ENCODE data around the gene ZNF473.
"Not testable (repeated sequence)": the region's sequence is repeated elsewhere in the genome, so short reads cannot be mapped to it uniquely, and the experiment has no call there.

The ZNF473 gene

GRCh38 chr19:50076581-50077355, 51.0 kb downstream of the ZNF473 start:
- H3K4me3 Mint-ChIP-seq; H3K27me3 Mint-ChIP-seq; H3K4me1 Mint-ChIP-seq (ENCODE audit: low read depth); H3K36me3 Mint-ChIP-seq (ENCODE audit: low read depth); H3K27ac Mint-ChIP-seq; H3K9me3 Mint-ChIP-seq; intact Hi-C loops (cut with micrococcal nuclease): not testable (repeated sequence)

- H3K4me1 Mint-ChIP-seq (ENCODE audit: low read depth); H3K27me3 Mint-ChIP-seq; intact Hi-C loops (cut with micrococcal nuclease); H3K36me3 Mint-ChIP-seq (ENCODE audit: low read depth); H3K9me3 Mint-ChIP-seq; H3K27ac Mint-ChIP-seq; H3K4me3 Mint-ChIP-seq: not testable (repeated sequence)
Observed at GRCh38 chr19:50079014-50079413, 53.2 kb downstream of the ZNF473 start.

- H3K27me3 Mint-ChIP-seq; H3K27ac Mint-ChIP-seq; H3K9me3 Mint-ChIP-seq; H3K4me1 Mint-ChIP-seq (ENCODE audit: low read depth); intact Hi-C loops (cut with micrococcal nuclease); H3K36me3 Mint-ChIP-seq (ENCODE audit: low read depth); H3K4me3 Mint-ChIP-seq: not testable (repeated sequence)
Observed at GRCh38 chr19:50084440-50084839, 58.6 kb downstream of the ZNF473 start.

- H3K27me3 Mint-ChIP-seq; H3K27ac Mint-ChIP-seq; intact Hi-C loops (cut with micrococcal nuclease); H3K9me3 Mint-ChIP-seq; H3K36me3 Mint-ChIP-seq (ENCODE audit: low read depth); H3K4me1 Mint-ChIP-seq (ENCODE audit: low read depth); H3K4me3 Mint-ChIP-seq: not testable (repeated sequence)
Observed at GRCh38 chr19:50087153-50087552, 61.3 kb downstream of the ZNF473 start.

- H3K4me1 Mint-ChIP-seq (ENCODE audit: low read depth); H3K27me3 Mint-ChIP-seq; H3K36me3 Mint-ChIP-seq (ENCODE audit: low read depth); H3K9me3 Mint-ChIP-seq; H3K4me3 Mint-ChIP-seq; intact Hi-C loops (cut with micrococcal nuclease); H3K27ac Mint-ChIP-seq: not testable (repeated sequence)
Observed at GRCh38 chr19:50090706-50091105, 64.9 kb downstream of the ZNF473 start.

- H3K27me3 Mint-ChIP-seq; H3K36me3 Mint-ChIP-seq (ENCODE audit: low read depth); H3K9me3 Mint-ChIP-seq; H3K4me3 Mint-ChIP-seq; intact Hi-C loops (cut with micrococcal nuclease); H3K27ac Mint-ChIP-seq; H3K4me1 Mint-ChIP-seq (ENCODE audit: low read depth): not testable (repeated sequence)
Observed at GRCh38 chr19:50091786-50092185, 66.0 kb downstream of the ZNF473 start.

GRCh38 chr19:50092597-50092996, 66.8 kb downstream of the ZNF473 start:
- H3K4me1 Mint-ChIP-seq (ENCODE audit: low read depth); H3K9me3 Mint-ChIP-seq; H3K27ac Mint-ChIP-seq; H3K36me3 Mint-ChIP-seq (ENCODE audit: low read depth); H3K27me3 Mint-ChIP-seq; H3K4me3 Mint-ChIP-seq; intact Hi-C loops (cut with micrococcal nuclease): not testable (repeated sequence)

GRCh38 chr19:50097884-50098283, 72.1 kb downstream of the ZNF473 start:
- H3K4me1 Mint-ChIP-seq (ENCODE audit: low read depth); intact Hi-C loops (cut with micrococcal nuclease): not testable (repeated sequence)

GRCh38 chr19:50098892-50099291, 73.1 kb downstream of the ZNF473 start:
- H3K36me3 Mint-ChIP-seq (ENCODE audit: low read depth); H3K27ac Mint-ChIP-seq; H3K27me3 Mint-ChIP-seq; intact Hi-C loops (cut with micrococcal nuclease); H3K9me3 Mint-ChIP-seq; H3K4me3 Mint-ChIP-seq; H3K4me1 Mint-ChIP-seq (ENCODE audit: low read depth): not testable (repeated sequence)

More at GRCh38 chr19:50097884-50098283, 72.1 kb downstream of the ZNF473 start:
- H3K4me3 Mint-ChIP-seq; H3K36me3 Mint-ChIP-seq (ENCODE audit: low read depth); H3K9me3 Mint-ChIP-seq; H3K27ac Mint-ChIP-seq; H3K27me3 Mint-ChIP-seq: not testable (repeated sequence)

- H3K9me3 Mint-ChIP-seq; H3K36me3 Mint-ChIP-seq (ENCODE audit: low read depth); H3K4me1 Mint-ChIP-seq (ENCODE audit: low read depth); H3K4me3 Mint-ChIP-seq; intact Hi-C loops (cut with micrococcal nuclease); H3K27me3 Mint-ChIP-seq; H3K27ac Mint-ChIP-seq: not testable (repeated sequence)
Observed at GRCh38 chr19:50099696-50100095, 73.9 kb downstream of the ZNF473 start.

- H3K9me3 Mint-ChIP-seq; H3K4me1 Mint-ChIP-seq (ENCODE audit: low read depth); H3K36me3 Mint-ChIP-seq (ENCODE audit: low read depth); H3K27ac Mint-ChIP-seq; H3K4me3 Mint-ChIP-seq; intact Hi-C loops (cut with micrococcal nuclease); H3K27me3 Mint-ChIP-seq: not testable (repeated sequence)
Observed at GRCh38 chr19:50100946-50101345, 75.1 kb downstream of the ZNF473 start.

Data from dendritic cell treated with granulocyte-macrophage colony-stimulating factor and Interleukin-4, amounts not matched to agents 40 ng/mL and 50 ng/mL, for 4 days (primary cell).